K562 (cell line): ENCODE measurements around the gene CTPS2. TPM values are rescaled to one million over a fixed set of nuclear protein-coding genes. Genes with fewer than 3 reads are reported as not detected.

Source experiments
- ATAC-seq: fragments of 200-7000 bp; cut with Tn5 transposase; 3 replicates; pipeline ENCODE4 v1.9.1; 2020; ENCODE audit warnings: moderate library complexity
- BruUV-seq: library from RNA; stranded (reverse); fragments of 400-500 nt; replicated peaks from 2 replicates; lab custom pipeline; 2021; lab: Mats Ljungman, UMichigan
- CTCF ChIA-PET: fragments of 300-600 bp; formaldehyde crosslinking; extraction: SDS; loops from one replicate; lab custom pipeline; 2021; ENCODE audit warnings: low intra/inter-chr PET ratio; lab: Yijun Ruan, JAX
- POLR2A ChIA-PET: fragments of 300-600, 350-650 bp; sonication (Branson Sonifier 250); formaldehyde crosslinking; extraction: SDS; loops from one replicate; lab custom pipeline; 2021; ENCODE audit warnings: antibody characterized with exemption, inconsistent platforms; lab: Yijun Ruan, JAX
- DNase-seq, 4 experiments: peaks; one replicate each; pipeline versions ENCODE4 v3.0.0 to v3.0.0-alpha.2; 2011 to 2018; ENCODE audit warnings: low spot score in 3 of 4, mixed read lengths in 3 of 4; ENCODE audit errors: extremely low read depth in 1 of 4
- FAIRE-seq: peaks from 2 replicates; lab custom pipeline; 2011; peaks lifted over from hg19 to GRCh38; lab: Jason Lieb, UNC
- H2AFZ ChIP-seq: 2 replicates; pipeline ENCODE4 v1.6.0; 2011; ENCODE audit warnings: low read depth, low read length, control low read depth, inconsistent platforms
- H3K27ac ChIP-seq: fragments of 200-600 bp; 3 replicates; pipeline ENCODE4 v1.8.0; 2011; ENCODE audit warnings: low read depth, mild to moderate bottlenecking, control low read depth, inconsistent platforms, low read length, moderate library complexity, mixed read lengths; ENCODE audit errors: extremely low read depth
- H3K27me3 ChIP-seq, 2 experiments: fragments of 300-600 bp in 1 of 2; 2 replicates in 1 of 2; 3 replicates in 1 of 2; pipeline versions ENCODE4 v1.6.0 to v1.8.0; 2011; ENCODE audit warnings: inconsistent platforms in 2 of 2, low read length in 2 of 2, mild to moderate bottlenecking in 1 of 2, mixed read lengths in 1 of 2, moderate library complexity in 1 of 2; ENCODE audit not compliant: control insufficient read depth in 2 of 2, insufficient read depth in 2 of 2
- H3K36me3 ChIP-seq: fragments of 300-600 bp; 3 replicates; pipeline ENCODE4 v1.8.0; 2011; ENCODE audit warnings: mild to moderate bottlenecking, low read length, inconsistent platforms; ENCODE audit not compliant: control insufficient read depth, insufficient read depth
- H3K4me1 ChIP-seq, 2 experiments: fragments of 200-600 bp in 1 of 2; replicated peaks in 1 of 2; 2 replicates in 1 of 2; 3 replicates in 1 of 2; pipeline versions ENCODE4 v1.5.1 to v1.8.0; 2011; ENCODE audit warnings: inconsistent platforms in 2 of 2, low read length in 2 of 2, mild to moderate bottlenecking in 1 of 2, mixed read lengths in 1 of 2, moderate library complexity in 1 of 2; ENCODE audit not compliant: control insufficient read depth in 2 of 2, insufficient read depth in 2 of 2
- H3K4me2 ChIP-seq: 2 replicates; pipeline ENCODE4 v1.6.1; 2011; ENCODE audit warnings: low read length, control low read depth, inconsistent platforms, mixed read lengths; ENCODE audit not compliant: insufficient read depth
- H3K4me3 ChIP-seq: fragments of 200-600 bp; sonication (generic), shearing (Covaris generic); 2 replicates; pipeline ENCODE4 v1.5.1; 2016; ENCODE audit warnings: control low read depth, inconsistent platforms
- H3K79me2 ChIP-seq: fragments of 200-600 bp; 3 replicates; pipeline ENCODE4 v1.8.0; 2011; ENCODE audit warnings: low read length, inconsistent platforms; ENCODE audit not compliant: control insufficient read depth, insufficient read depth
- H3K9ac ChIP-seq, 2 experiments: 2 replicates each; pipeline versions ENCODE4 v1.6.0 to v1.6.1; 2011; ENCODE audit warnings: low read depth in 2 of 2, low read length in 2 of 2, control low read depth in 1 of 2, inconsistent platforms in 1 of 2, mild to moderate bottlenecking in 1 of 2, mixed read lengths in 1 of 2; ENCODE audit not compliant: insufficient read depth in 1 of 2
- H3K9me1 ChIP-seq: one replicate; pipeline ENCODE4 v1.6.0; 2011; ENCODE audit warnings: inconsistent platforms, mild to moderate bottlenecking, low read length, moderate library complexity; ENCODE audit not compliant: control insufficient read depth, insufficient read depth
- H3K9me3 ChIP-seq: replicated peaks from 2 replicates; pipeline ENCODE4 v1.5.1; 2011; ENCODE audit warnings: low read depth, low read length, inconsistent platforms; ENCODE audit not compliant: control insufficient read depth, insufficient read depth
- H4K20me1 ChIP-seq: replicated peaks from 2 replicates; pipeline ENCODE4 v1.6.1; 2011; ENCODE audit warnings: low read length, inconsistent platforms, mixed read lengths; ENCODE audit not compliant: control insufficient read depth, insufficient read depth
- BACH1 ChIP-seq: fragments of 200-800 bp; sonication (Bioruptor generic); IDR thresholded peaks from 2 replicates; pipeline ENCODE4 v1.6.1; 2016; ENCODE audit warnings: missing genetic modification characterization, missing compliant biosample characterization
- DPF2 ChIP-seq: fragments of 450-650 bp; IDR thresholded peaks from 2 replicates; pipeline ENCODE4 v1.6.1; 2016
- HMGXB4 ChIP-seq: sonication (generic); formaldehyde crosslinking; IDR thresholded peaks from 2 replicates; pipeline ENCODE4 v1.8.1; 2023; ENCODE audit warnings: mild to moderate bottlenecking, missing genetic modification reagents
- NR2C1 ChIP-seq, 2 experiments: fragments of 450-650 bp; IDR thresholded peaks; 2 replicates each; pipeline ENCODE4 v1.6.1; 2017; ENCODE audit warnings: mild to moderate bottlenecking in 2 of 2, antibody characterized with exemption in 1 of 2, inconsistent platforms in 1 of 2, missing compliant biosample characterization in 1 of 2, missing genetic modification characterization in 1 of 2
- REST ChIP-seq, 2 experiments: fragments of 450-650 bp; formaldehyde crosslinking in 1 of 2; IDR thresholded peaks; 2 replicates each; pipeline versions ENCODE4 v1.4.0 to v1.6.1; 2014 to 2020; ENCODE audit warnings: mild to moderate bottlenecking in 2 of 2, borderline replicate concordance in 1 of 2, low read depth in 1 of 2
- WHSC1 ChIP-seq: IDR thresholded peaks from one replicate; pipeline ENCODE4 v1.6.1; 2012; ENCODE audit warnings: low read length, control low read depth, inconsistent platforms
- ZBTB33 ChIP-seq: sonication (generic); formaldehyde crosslinking; IDR thresholded peaks from 2 replicates; pipeline ENCODE4 v1.8.1; 2023; ENCODE audit warnings: mild to moderate bottlenecking, missing genetic modification reagents
- ZKSCAN1 ChIP-seq: fragments of 150-350 bp; IDR thresholded peaks from 2 replicates; pipeline ENCODE4 v1.6.1; 2016; ENCODE audit warnings: low read depth, low read length
- WGBS: fragments of 100-300 bp; shearing (Covaris generic); methylation state at CpG from one replicate; pipeline ENCODE4 v1.1.6; 2016; ENCODE audit warnings: low coverage, mixed read lengths; ENCODE audit not compliant: insufficient coverage; ENCODE audit errors: missing lambda C conversion rate; 5-methylcytosine and 5-hydroxymethylcytosine counted together
- in situ Hi-C: fragments of 300-500 bp; cut with MboI; formaldehyde crosslinking; loops from 4 replicates; pipeline ENCODE4 v1.15.0; 2018; ENCODE audit warnings: inconsistent platforms, mixed read lengths
- intact Hi-C: fragments of 100-400 bp; cut with micrococcal nuclease; formaldehyde crosslinking; loops from 2 replicates; pipeline ENCODE4 v1.14.2; 2022
- polyA plus RNA-seq, 8 experiments: library from polyadenylated mRNA; depleted of rRNA in 4 of 8; stranded (reverse) in 5 of 8; unstranded in 3 of 8; fragments of >200 nt; fragmentation: Nextera tagmentation in 2 of 8; fragmentation: Illumina TruSeq in 1 of 8; extraction: Ambion mirVana in 2 of 8; extraction: Trizol in 1 of 8; gene quantifications; 2 replicates each; pipeline versions ENCODE4 v1.2.1 to v1.2.3, GENCODE V29; 2011 to 2014; ENCODE audit warnings: inconsistent platforms in 1 of 8, missing spikeins in 1 of 8
- total RNA-seq, 7 experiments: library from RNA; depleted of rRNA in 6 of 7; stranded (reverse); fragments of >200 nt in 6 of 7; fragmentation: Illumina TruSeq in 2 of 7; extraction: Trizol in 2 of 7; gene quantifications; 2 replicates each; pipeline versions ENCODE4 v1.2.1 to v1.2.3, GENCODE V29; 2011 to 2021; ENCODE audit warnings: low replicate concordance in 1 of 7

The CTPS2 gene
- total and polyA plus RNA-seq, 9 of the 15 experiments (the other 6 are each of a cell fraction or from before 2014, with no cell fraction given) = 5.4 to 19.5 (median 14.1) TPM

GRCh38 chrX:16560173-16560572 lies 152.3 kb downstream of the CTPS2 start (continued):
- TF ChIP-seq WHSC1 (no peak), BACH1 (no peak), ZBTB33 (CRISPR knock-in tag) (no peak), ZKSCAN1 (no peak), HMGXB4 (CRISPR knock-in tag) (no peak)

GRCh38 chrX:16559206-16559619 lies 153.3 kb downstream of the CTPS2 start:
- Histone ChIP-seq H3K4me2 (no peak overlapping the region), H2AFZ (no peak overlapping the region), H3K79me2 (no peaks in the 10 kb centered on the region), H3K4me3 (no peak overlapping the region), H3K36me3 (no peaks in the 10 kb centered on the region), H3K27ac (no peak overlapping the region), H3K9me1 (no peaks in the 10 kb centered on the region), H3K27me3 (no peaks in the 10 kb centered on the region; a peak in 1 of 5 replicates), H3K9me3 (no peaks in the 10 kb centered on the region), H3K9ac (no peak overlapping the region), H3K4me1 (no peaks in the 10 kb centered on the region), H4K20me1 (no peaks in the 10 kb centered on the region)
- ChIA-PET CTCF (no interaction called here), POLR2A (interaction anchor here (0.6 kb wide), 1 partner anchor 11 kb away, joined by 3 read pairs; no protein-coding TSS in a partner anchor)
- in situ Hi-C loops = no loop called here
- FAIRE-seq (no peak), ATAC-seq (no peak), DNase-seq (no peak)
- no TSS peak for BruUV-seq
- WGBS = 0% methylated on average over 1 of the region's 1 CpG
- intact Hi-C loops = no loop called here
- no peak for TF ChIP-seq DPF2
- no peak for TF ChIP-seq REST (IDR thresholded peaks at IDR 0.05; ENCODE audit: borderline replicate concordance)
- no peak for TF ChIP-seq REST (CRISPR knock-in tag; IDR thresholded peaks at IDR 0.05; ENCODE audit: low read depth)
- TF ChIP-seq NR2C1 (IDR thresholded peaks at IDR 0.05) = no peak
- TF ChIP-seq NR2C1 (tag; IDR thresholded peaks at IDR 0.05) = no peak
